Progenitor cell of endocrine pancreas (in vitro differentiated cells): ENCODE data around the gene SEMA6D. TPM values are rescaled to one million over a fixed set of nuclear protein-coding genes. Genes with fewer than 3 reads are reported as not detected.

Experiments
- DNase-seq: peaks from one replicate; pipeline ENCODE4 v3.0.0; 2021; ENCODE audit warnings: low spot score; ENCODE audit not compliant: unreplicated experiment
- H3K27ac Mint-ChIP-seq: 2 replicates; pipeline ENCODE4 v1.8.0; 2021; ENCODE audit warnings: mild to moderate bottlenecking, moderate library complexity, mixed read lengths
- H3K27me3 Mint-ChIP-seq: 2 replicates; pipeline ENCODE4 v1.8.0; 2021; ENCODE audit warnings: mixed read lengths
- H3K36me3 Mint-ChIP-seq: 2 replicates; pipeline ENCODE4 v1.8.0; 2022; ENCODE audit warnings: mixed read lengths; ENCODE audit not compliant: insufficient read depth
- H3K4me1 Mint-ChIP-seq: 2 replicates; pipeline ENCODE4 v1.8.0; 2021; ENCODE audit warnings: low read depth, mixed read lengths
- H3K4me3 Mint-ChIP-seq: 2 replicates; pipeline ENCODE4 v1.8.0; 2021; ENCODE audit warnings: low read depth, mild to moderate bottlenecking, moderate library complexity, mixed read lengths
- H3K9me3 Mint-ChIP-seq: 2 replicates; pipeline ENCODE4 v1.8.0; 2021; ENCODE audit warnings: low read depth, mixed read lengths
- total RNA-seq: library from RNA; stranded (reverse); gene quantifications from 2 replicates; pipeline ENCODE4 v1.2.1, GENCODE V29; 2021
- TF ChIP-seq, protein P1 (sequence below): fragments of 200-600 bp; sonication (generic); IDR thresholded peaks from one replicate; pipeline ENCODE4 v1.5.0; 2021; ENCODE audit warnings: antibody characterized with exemption, mild to moderate bottlenecking; ENCODE audit not compliant: unreplicated experiment

The SEMA6D gene
- total RNA-seq, 1 donor from 2014 or later = 10.6 TPM

- Mint-ChIP-seq H3K36me3 (peaks cover 1% of the 10 kb centered on the region), H3K27me3 (peaks cover 4% of the 10 kb centered on the region), H3K9me3 (no peaks in the 10 kb centered on the region), H3K4me3 (no peak overlapping the region), H3K27ac (no peak overlapping the region), H3K4me1 (peaks cover 9% of the 10 kb centered on the region)
- TF ChIP-seq, protein P1, sequence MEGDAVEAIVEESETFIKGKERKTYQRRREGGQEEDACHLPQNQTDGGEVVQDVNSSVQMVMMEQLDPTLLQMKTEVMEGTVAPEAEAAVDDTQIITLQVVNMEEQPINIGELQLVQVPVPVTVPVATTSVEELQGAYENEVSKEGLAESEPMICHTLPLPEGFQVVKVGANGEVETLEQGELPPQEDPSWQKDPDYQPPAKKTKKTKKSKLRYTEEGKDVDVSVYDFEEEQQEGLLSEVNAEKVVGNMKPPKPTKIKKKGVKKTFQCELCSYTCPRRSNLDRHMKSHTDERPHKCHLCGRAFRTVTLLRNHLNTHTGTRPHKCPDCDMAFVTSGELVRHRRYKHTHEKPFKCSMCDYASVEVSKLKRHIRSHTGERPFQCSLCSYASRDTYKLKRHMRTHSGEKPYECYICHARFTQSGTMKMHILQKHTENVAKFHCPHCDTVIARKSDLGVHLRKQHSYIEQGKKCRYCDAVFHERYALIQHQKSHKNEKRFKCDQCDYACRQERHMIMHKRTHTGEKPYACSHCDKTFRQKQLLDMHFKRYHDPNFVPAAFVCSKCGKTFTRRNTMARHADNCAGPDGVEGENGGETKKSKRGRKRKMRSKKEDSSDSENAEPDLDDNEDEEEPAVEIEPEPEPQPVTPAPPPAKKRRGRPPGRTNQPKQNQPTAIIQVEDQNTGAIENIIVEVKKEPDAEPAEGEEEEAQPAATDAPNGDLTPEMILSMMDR = no peak
- no peak for DNase-seq
Observed at GRCh38 chr15:47742742-47743141, 25.4 kb downstream of the SEMA6D start.

DNA sequence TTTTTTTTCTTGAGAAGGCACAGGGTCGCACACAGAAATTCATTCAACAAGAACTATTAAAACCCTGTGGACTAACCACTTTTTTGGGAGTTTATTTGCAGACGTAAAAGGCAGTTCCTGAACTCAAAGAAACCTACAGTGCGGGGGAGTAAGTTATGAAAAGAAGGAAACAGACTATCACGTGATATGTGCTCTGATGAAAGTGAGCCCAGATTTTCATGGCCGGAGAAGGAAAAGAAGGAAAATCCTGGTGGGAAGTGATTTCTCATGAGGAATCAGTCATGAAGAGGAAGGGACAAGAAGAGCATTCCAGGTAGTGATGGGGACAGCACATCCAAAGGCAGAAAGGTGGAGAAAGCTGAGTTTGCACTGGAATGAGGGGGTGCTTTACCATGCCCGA is 26.1 kb downstream of the SEMA6D start:
- DNase-seq = no peak
- Mint-ChIP-seq H3K9me3 (no peaks in the 10 kb centered on the region), H3K4me3 (no peak overlapping the region), H3K27ac (no peak overlapping the region), H3K4me1 (peaks cover 9% of the 10 kb centered on the region), H3K27me3 (peaks cover 4% of the 10 kb centered on the region), H3K36me3 (no peaks in the 10 kb centered on the region)
- TF ChIP-seq, protein P1 = no peak

DNA sequence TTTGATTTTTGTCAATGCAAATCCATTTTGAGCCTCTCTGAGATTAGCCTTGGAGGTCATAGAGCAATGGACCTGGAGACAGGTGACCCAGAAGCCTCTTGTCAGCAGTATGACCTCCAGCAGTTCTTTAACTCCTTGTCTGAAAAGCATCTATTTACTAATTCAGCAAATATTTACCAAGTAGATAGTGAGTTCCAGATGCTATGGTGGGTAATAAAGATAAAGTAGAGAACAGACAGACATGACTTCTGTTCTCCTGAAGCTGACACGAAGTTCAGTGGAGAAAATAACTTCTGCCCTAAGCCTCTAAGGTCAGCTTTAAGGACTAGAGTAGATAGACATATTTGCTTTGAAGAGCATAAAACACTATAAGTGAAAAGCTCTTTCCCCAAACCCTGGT is 26.6 kb downstream of the SEMA6D start:
- H3K4me1 Mint-ChIP-seq = peaks cover 9% of the 10 kb centered on the region

DNA sequence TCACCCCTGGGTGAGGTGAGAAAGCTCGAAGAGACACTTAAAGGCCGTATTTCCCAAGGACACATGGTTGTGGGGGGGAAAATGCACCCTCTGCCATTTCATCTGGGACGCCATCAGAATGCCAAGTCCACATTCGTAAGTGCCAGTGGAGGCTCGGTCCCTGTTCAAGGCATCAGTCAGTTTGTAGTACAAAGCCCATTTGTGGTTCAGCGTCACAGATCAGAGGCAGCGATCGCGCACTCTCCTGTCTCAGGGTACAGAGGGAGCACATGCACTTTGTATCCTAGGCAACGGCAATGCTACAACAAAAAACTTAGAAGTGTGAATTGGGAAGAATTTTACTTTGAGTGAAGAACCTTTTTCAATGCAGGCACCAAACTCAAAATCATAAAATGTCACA is 27.2 kb downstream of the SEMA6D start:
- H3K4me3 Mint-ChIP-seq = no peak overlapping the region
- TF ChIP-seq, protein P1 = no peak
- peaks cover 4% of the 10 kb centered on the region for H3K27me3 Mint-ChIP-seq
- peaks cover 9% of the 10 kb centered on the region for H3K4me1 Mint-ChIP-seq
- H3K36me3 Mint-ChIP-seq = no peaks in the 10 kb centered on the region
- DNase-seq = no peak
- H3K27ac Mint-ChIP-seq = no peak overlapping the region
- H3K9me3 Mint-ChIP-seq = no peaks in the 10 kb centered on the region

More for the DNA sequence above, 26.6 kb downstream of the SEMA6D start:
- Mint-ChIP-seq H3K4me3 (no peak overlapping the region), H3K36me3 (no peaks in the 10 kb centered on the region), H3K9me3 (no peaks in the 10 kb centered on the region), H3K27me3 (peaks cover 4% of the 10 kb centered on the region), H3K27ac (no peak overlapping the region)
- TF ChIP-seq, protein P1 = no peak
- DNase-seq = no peak

GRCh38 chr15:47744973-47745372 is 27.7 kb downstream of the SEMA6D start:
- DNase-seq = no peak
- Mint-ChIP-seq H3K27me3 (peaks cover 4% of the 10 kb centered on the region), H3K9me3 (no peaks in the 10 kb centered on the region), H3K4me1 (peaks cover 9% of the 10 kb centered on the region), H3K4me3 (no peak overlapping the region), H3K36me3 (no peaks in the 10 kb centered on the region), H3K27ac (no peak overlapping the region)
- TF ChIP-seq, protein P1 = no peak
